GM19035 (cell line): ENCODE measurements around the gene RAB2B.
A peak's percentile ranks its signal among the peaks of the same experiment; 100 is the strongest.
"Not testable (repeated sequence)": the region's sequence is repeated elsewhere in the genome, so short reads cannot be mapped to it uniquely, and the experiment has no call there.

Experiments
- ATAC-seq: cut with Tn5 transposase; IDR thresholded peaks from one replicate; pipeline ENCODE4 v1.9.1; 2021; ENCODE audit not compliant: unreplicated experiment

The RAB2B gene

GRCh38 chr14:21494902-21495762, 18.4 kb upstream of the RAB2B start:
- ATAC-seq: no peak

- no peak for ATAC-seq
These were observed 9.9 kb upstream of the RAB2B start for GRCh38 chr14:21486640-21487087.

- peak; percentile 39 for ATAC-seq
These were observed 235 bp downstream of the RAB2B start for GRCh38 chr14:21476523-21476924.

GRCh38 chr14:21475767-21476522, 814 bp downstream of the RAB2B start:
- no peak for ATAC-seq

- ATAC-seq: no peak
These were observed 9.1 kb downstream of the RAB2B start for GRCh38 chr14:21467616-21468015.

GRCh38 chr14:21455912-21456667, 20.7 kb downstream of the RAB2B start, which contains the start of gene CHD8:
TSS of gene CHD8 (minus strand) at chr14:21456123. CDS start at chr14:21431643, 24,480 bp downstream.
- peak; percentile 96 for ATAC-seq

GRCh38 chr14:21455592-21455911, 21.2 kb downstream of the RAB2B start:
- ATAC-seq: peak; percentile 33

GRCh38 chr14:21454843-21455544, 21.8 kb downstream of the RAB2B start:
- ATAC-seq: no peak

GRCh38 chr14:21449899-21450216, 26.9 kb downstream of the RAB2B start:
- no peak for ATAC-seq

GRCh38 chr14:21442657-21443056, 34.1 kb downstream of the RAB2B start:
- not testable (repeated sequence) for ATAC-seq

- ATAC-seq: no peak
These were observed 35.9 kb downstream of the RAB2B start for GRCh38 chr14:21440859-21441258.

GRCh38 chr14:21437063-21437901, 39.5 kb downstream of the RAB2B start:
- peak; percentile 97 for ATAC-seq

GRCh38 chr14:21436567-21437062, 40.1 kb downstream of the RAB2B start:
- ATAC-seq: no peak

- no peak for ATAC-seq
These were observed 45.6 kb downstream of the RAB2B start for GRCh38 chr14:21431126-21431525.

GRCh38 chr14:21428930-21429329, 47.8 kb downstream of the RAB2B start:
- ATAC-seq: no peak

GRCh38 chr14:21426692-21427091, 50.1 kb downstream of the RAB2B start:
- no peak for ATAC-seq

GRCh38 chr14:21419528-21419927, 57.2 kb downstream of the RAB2B start:
- ATAC-seq: no peak

- ATAC-seq: no peak
These were observed 61.4 kb downstream of the RAB2B start for GRCh38 chr14:21415329-21415728.

- ATAC-seq: no peak
These were observed 62.6 kb downstream of the RAB2B start for GRCh38 chr14:21414137-21414631.
